RKO (cell line): Measurements from ENCODE around the gene YEATS2.

ENCODE experiments used
- DNase-seq: peaks from one replicate; pipeline ENCODE4 v3.0.0-alpha.2; 2016; ENCODE audit warnings: low spot score

Gene YEATS2

GRCh38 chr3:183812761-183813445, 115.3 kb downstream of the YEATS2 start:
- no peak for DNase-seq

GRCh38 chr3:183814240-183814639, 116.6 kb downstream of the YEATS2 start:
- DNase-seq = no peak

- DNase-seq = no peak
Observed at GRCh38 chr3:183815563-183815940, 118.0 kb downstream of the YEATS2 start.

GRCh38 chr3:183815951-183816475, 118.4 kb downstream of the YEATS2 start:
- DNase-seq = no peak

- DNase-seq = no peak
Observed at GRCh38 chr3:183816681-183817510, 119.3 kb downstream of the YEATS2 start.

GRCh38 chr3:183817639-183818038, 120.0 kb downstream of the YEATS2 start:
- DNase-seq = no peak

GRCh38 chr3:183818041-183818620, 120.5 kb downstream of the YEATS2 start:
- DNase-seq = no peak

GRCh38 chr3:183818706-183819624, 121.4 kb downstream of the YEATS2 start:
- no peak for DNase-seq

- DNase-seq = no peak
Observed at GRCh38 chr3:183819831-183820230, 122.2 kb downstream of the YEATS2 start.

GRCh38 chr3:183822631-183823030, 125.0 kb downstream of the YEATS2 start:
- no peak for DNase-seq

GRCh38 chr3:183823963-183824362, 126.4 kb downstream of the YEATS2 start:
- peak; percentile 41 for DNase-seq

- peak; percentile 49 for DNase-seq
Observed at GRCh38 chr3:183824761-183825455, 127.3 kb downstream of the YEATS2 start.

- peak; percentile 81 for DNase-seq
Observed at GRCh38 chr3:183825456-183826161, 128.0 kb downstream of the YEATS2 start, which contains the start of gene MAP6D1. Gene MAP6D1 (minus strand): TSS chr3:183825577. CDS start chr3:183825547, 30 bp downstream.

- no peak for DNase-seq
Observed at GRCh38 chr3:183826448-183827250, 129.1 kb downstream of the YEATS2 start.

GRCh38 chr3:183827809-183828537, 130.4 kb downstream of the YEATS2 start:
- no peak for DNase-seq

GRCh38 chr3:183828538-183828870, 130.9 kb downstream of the YEATS2 start:
- no peak for DNase-seq

GRCh38 chr3:183829466-183829865, 131.9 kb downstream of the YEATS2 start:
- no peak for DNase-seq

GRCh38 chr3:183830187-183830586, 132.6 kb downstream of the YEATS2 start:
- DNase-seq = no peak

GRCh38 chr3:183833516-183833915, 135.9 kb downstream of the YEATS2 start:
- no peak for DNase-seq
